SU-DHL-6 (cell line): ENCODE data around the gene SHTN1.

Experiments
- EZH2phosphoT487 ChIP-seq: fragments of 200-600 bp; sonication (generic), shearing (Covaris generic); conservative IDR thresholded peaks from 2 replicates; pipeline ENCODE4 v1.6.1; 2018; ENCODE audit warnings: mild to moderate bottlenecking, antibody characterized with exemption, low read length, moderate library complexity, mixed read lengths
- TF ChIP-seq, protein P1 (sequence below): fragments of 200-600 bp; sonication (generic); IDR thresholded peaks from one replicate; pipeline ENCODE4 v1.5.1; 2017; ENCODE audit warnings: antibody characterized with exemption, mild to moderate bottlenecking, low read length, moderate library complexity; ENCODE audit not compliant: insufficient read depth, poor library complexity, severe bottlenecking

DNA sequence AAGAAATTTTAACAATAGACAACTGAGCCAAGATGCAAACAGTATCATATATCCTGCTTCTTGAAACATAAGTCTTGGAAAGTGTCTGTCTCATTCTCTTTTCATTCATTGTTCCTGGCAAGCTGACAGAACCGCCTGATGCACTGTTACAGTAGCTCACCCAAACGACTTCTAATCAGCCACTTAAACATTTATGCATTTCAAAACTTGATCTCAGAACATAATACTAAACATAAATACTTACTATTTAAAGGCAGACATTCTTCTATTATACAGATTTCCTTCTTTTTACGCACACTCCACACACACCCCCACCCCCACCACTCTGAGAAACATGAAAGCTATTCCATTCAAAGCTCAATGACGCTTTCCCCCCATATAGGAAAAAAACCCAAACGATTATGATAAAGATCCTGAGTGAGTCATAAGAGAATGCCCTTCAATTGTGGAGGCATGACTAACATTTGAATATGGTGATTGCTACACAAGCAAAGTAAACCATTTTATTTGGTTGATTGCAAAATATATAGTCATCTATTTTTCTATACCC, 30.5 kb downstream of the SHTN1 start:
- TF ChIP-seq, protein P1, sequence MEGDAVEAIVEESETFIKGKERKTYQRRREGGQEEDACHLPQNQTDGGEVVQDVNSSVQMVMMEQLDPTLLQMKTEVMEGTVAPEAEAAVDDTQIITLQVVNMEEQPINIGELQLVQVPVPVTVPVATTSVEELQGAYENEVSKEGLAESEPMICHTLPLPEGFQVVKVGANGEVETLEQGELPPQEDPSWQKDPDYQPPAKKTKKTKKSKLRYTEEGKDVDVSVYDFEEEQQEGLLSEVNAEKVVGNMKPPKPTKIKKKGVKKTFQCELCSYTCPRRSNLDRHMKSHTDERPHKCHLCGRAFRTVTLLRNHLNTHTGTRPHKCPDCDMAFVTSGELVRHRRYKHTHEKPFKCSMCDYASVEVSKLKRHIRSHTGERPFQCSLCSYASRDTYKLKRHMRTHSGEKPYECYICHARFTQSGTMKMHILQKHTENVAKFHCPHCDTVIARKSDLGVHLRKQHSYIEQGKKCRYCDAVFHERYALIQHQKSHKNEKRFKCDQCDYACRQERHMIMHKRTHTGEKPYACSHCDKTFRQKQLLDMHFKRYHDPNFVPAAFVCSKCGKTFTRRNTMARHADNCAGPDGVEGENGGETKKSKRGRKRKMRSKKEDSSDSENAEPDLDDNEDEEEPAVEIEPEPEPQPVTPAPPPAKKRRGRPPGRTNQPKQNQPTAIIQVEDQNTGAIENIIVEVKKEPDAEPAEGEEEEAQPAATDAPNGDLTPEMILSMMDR = no peak
- no peak for TF ChIP-seq EZH2phosphoT487
